H1 (cell line): ENCODE results near the gene FGFRL1. TPM values are rescaled to one million over a fixed set of nuclear protein-coding genes. Genes with fewer than 3 reads are reported as not detected.

ENCODE experiments used
- HDAC2 ChIP-seq, 2 experiments: fragments of 300-600 bp in 1 of 2; sonication (generic) in 1 of 2; IDR thresholded peaks; 2 replicates each; pipeline ENCODE4 v1.6.1; 2011 to 2012; ENCODE audit warnings: low read depth in 2 of 2, low read length in 2 of 2, mild to moderate bottlenecking in 2 of 2, moderate library complexity in 2 of 2, borderline replicate concordance in 1 of 2, inconsistent platforms in 1 of 2
- SIX5 ChIP-seq: IDR thresholded peaks from 2 replicates; pipeline ENCODE4 v1.6.1; 2011; ENCODE audit warnings: mild to moderate bottlenecking, low read depth, low read length
- polyA plus RNA-seq, 7 experiments: library from polyadenylated mRNA; depleted of rRNA in 3 of 7; stranded (reverse) in 5 of 7; unstranded in 2 of 7; fragments of >200 nt in 5 of 7; fragments of 200-250 nt in 2 of 7; gene quantifications; 1 replicate in 5 of 7; 2 replicates in 1 of 7; 4 replicates in 1 of 7; pipeline versions ENCODE4 v1.2.1 to v1.2.3, GENCODE V29; 2011 to 2013; ENCODE audit warnings: missing spikeins in 2 of 7, mixed read lengths in 2 of 7
- total RNA-seq: library from RNA; stranded (reverse); fragmentation: NEBNext Ultra II Directional; extraction: Animal tissue kit (Norgen Biotek cat#: 25700); gene quantifications from 2 replicates; pipeline ENCODE4 v1.2.1, GENCODE V29; 2021
- TF ChIP-seq, protein P1 (sequence below): fragments of 300-600 bp; sonication (generic); IDR thresholded peaks from 2 replicates; pipeline ENCODE4 v1.7.1; 2012; ENCODE audit warnings: low read length, moderate library complexity, mild to moderate bottlenecking, inconsistent platforms; ENCODE audit not compliant: insufficient replicate concordance

Gene FGFRL1
- total and polyA plus RNA-seq, 2 of the 8 experiments (the other 6 are each of a cell fraction or from before 2014, with no cell fraction given) = 18.9 to 34.6 TPM

DNA sequence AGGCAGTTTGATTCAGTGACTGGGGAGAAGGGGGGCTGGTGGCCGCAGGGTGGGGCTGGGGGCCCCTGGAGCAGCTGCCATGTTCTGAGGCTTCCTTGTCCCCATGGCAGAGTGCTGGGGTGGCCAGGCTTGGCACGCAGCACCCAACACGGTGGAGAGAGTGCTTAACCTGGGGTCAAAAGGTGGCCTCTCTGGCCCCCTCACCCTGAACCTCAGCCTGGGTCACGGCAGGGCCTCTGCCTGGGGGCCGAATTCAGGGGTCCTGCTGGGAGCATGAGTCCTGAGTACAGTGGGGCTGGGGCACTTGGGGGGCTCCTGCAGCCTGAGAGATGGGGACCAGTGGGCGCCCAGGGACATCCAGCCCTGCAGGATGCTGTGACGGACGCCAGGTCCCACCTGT, 19.9 kb downstream of the FGFRL1 start (continued):
- TF ChIP-seq, protein P1, sequence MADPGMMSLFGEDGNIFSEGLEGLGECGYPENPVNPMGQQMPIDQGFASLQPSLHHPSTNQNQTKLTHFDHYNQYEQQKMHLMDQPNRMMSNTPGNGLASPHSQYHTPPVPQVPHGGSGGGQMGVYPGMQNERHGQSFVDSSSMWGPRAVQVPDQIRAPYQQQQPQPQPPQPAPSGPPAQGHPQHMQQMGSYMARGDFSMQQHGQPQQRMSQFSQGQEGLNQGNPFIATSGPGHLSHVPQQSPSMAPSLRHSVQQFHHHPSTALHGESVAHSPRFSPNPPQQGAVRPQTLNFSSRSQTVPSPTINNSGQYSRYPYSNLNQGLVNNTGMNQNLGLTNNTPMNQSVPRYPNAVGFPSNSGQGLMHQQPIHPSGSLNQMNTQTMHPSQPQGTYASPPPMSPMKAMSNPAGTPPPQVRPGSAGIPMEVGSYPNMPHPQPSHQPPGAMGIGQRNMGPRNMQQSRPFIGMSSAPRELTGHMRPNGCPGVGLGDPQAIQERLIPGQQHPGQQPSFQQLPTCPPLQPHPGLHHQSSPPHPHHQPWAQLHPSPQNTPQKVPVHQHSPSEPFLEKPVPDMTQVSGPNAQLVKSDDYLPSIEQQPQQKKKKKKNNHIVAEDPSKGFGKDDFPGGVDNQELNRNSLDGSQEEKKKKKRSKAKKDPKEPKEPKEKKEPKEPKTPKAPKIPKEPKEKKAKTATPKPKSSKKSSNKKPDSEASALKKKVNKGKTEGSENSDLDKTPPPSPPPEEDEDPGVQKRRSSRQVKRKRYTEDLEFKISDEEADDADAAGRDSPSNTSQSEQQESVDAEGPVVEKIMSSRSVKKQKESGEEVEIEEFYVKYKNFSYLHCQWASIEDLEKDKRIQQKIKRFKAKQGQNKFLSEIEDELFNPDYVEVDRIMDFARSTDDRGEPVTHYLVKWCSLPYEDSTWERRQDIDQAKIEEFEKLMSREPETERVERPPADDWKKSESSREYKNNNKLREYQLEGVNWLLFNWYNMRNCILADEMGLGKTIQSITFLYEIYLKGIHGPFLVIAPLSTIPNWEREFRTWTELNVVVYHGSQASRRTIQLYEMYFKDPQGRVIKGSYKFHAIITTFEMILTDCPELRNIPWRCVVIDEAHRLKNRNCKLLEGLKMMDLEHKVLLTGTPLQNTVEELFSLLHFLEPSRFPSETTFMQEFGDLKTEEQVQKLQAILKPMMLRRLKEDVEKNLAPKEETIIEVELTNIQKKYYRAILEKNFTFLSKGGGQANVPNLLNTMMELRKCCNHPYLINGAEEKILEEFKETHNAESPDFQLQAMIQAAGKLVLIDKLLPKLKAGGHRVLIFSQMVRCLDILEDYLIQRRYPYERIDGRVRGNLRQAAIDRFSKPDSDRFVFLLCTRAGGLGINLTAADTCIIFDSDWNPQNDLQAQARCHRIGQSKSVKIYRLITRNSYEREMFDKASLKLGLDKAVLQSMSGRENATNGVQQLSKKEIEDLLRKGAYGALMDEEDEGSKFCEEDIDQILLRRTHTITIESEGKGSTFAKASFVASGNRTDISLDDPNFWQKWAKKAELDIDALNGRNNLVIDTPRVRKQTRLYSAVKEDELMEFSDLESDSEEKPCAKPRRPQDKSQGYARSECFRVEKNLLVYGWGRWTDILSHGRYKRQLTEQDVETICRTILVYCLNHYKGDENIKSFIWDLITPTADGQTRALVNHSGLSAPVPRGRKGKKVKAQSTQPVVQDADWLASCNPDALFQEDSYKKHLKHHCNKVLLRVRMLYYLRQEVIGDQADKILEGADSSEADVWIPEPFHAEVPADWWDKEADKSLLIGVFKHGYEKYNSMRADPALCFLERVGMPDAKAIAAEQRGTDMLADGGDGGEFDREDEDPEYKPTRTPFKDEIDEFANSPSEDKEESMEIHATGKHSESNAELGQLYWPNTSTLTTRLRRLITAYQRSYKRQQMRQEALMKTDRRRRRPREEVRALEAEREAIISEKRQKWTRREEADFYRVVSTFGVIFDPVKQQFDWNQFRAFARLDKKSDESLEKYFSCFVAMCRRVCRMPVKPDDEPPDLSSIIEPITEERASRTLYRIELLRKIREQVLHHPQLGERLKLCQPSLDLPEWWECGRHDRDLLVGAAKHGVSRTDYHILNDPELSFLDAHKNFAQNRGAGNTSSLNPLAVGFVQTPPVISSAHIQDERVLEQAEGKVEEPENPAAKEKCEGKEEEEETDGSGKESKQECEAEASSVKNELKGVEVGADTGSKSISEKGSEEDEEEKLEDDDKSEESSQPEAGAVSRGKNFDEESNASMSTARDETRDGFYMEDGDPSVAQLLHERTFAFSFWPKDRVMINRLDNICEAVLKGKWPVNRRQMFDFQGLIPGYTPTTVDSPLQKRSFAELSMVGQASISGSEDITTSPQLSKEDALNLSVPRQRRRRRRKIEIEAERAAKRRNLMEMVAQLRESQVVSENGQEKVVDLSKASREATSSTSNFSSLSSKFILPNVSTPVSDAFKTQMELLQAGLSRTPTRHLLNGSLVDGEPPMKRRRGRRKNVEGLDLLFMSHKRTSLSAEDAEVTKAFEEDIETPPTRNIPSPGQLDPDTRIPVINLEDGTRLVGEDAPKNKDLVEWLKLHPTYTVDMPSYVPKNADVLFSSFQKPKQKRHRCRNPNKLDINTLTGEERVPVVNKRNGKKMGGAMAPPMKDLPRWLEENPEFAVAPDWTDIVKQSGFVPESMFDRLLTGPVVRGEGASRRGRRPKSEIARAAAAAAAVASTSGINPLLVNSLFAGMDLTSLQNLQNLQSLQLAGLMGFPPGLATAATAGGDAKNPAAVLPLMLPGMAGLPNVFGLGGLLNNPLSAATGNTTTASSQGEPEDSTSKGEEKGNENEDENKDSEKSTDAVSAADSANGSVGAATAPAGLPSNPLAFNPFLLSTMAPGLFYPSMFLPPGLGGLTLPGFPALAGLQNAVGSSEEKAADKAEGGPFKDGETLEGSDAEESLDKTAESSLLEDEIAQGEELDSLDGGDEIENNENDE = no peak
- TF ChIP-seq SIX5 = no peak
- no peak for TF ChIP-seq HDAC2 (IDR thresholded peaks at IDR 0.05; ENCODE audit: borderline replicate concordance in 1 of 2, low read depth in 2 of 2, low read length in 2 of 2)
